Measurements from ENCODE around the gene MLN.

DNA sequence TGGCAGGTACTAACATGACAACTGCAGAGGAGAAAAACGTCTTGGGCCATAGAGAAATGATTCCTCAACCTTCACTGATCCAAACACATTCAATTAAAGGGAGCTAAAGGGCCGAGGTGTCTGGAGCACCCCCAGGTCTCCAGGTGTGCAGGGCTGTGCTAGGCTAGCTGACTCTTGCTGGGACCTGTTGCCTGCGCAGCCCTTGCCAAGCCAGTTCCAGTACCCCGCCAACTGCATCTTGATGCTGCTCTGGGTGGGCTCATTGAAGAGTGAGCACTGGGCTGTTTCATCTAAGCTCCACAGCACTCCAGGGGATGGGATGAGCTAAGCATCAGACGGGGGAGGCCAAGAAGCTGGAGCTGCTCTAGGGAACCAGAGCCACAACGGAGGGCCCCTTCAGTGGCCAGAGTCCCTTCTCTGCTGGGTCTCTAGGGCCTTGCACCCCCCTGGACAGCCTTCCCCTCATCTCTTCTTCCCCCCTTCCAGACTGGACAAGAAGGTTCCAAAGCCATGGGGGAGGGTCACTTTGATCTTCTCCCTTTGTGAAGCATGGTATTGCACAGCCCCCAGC, 30.8 kb downstream of the MLN start:
- no peak for TF ChIP-seq POLR2A (IDR thresholded peaks at IDR 0.05)
- TF ChIP-seq, protein P1, sequence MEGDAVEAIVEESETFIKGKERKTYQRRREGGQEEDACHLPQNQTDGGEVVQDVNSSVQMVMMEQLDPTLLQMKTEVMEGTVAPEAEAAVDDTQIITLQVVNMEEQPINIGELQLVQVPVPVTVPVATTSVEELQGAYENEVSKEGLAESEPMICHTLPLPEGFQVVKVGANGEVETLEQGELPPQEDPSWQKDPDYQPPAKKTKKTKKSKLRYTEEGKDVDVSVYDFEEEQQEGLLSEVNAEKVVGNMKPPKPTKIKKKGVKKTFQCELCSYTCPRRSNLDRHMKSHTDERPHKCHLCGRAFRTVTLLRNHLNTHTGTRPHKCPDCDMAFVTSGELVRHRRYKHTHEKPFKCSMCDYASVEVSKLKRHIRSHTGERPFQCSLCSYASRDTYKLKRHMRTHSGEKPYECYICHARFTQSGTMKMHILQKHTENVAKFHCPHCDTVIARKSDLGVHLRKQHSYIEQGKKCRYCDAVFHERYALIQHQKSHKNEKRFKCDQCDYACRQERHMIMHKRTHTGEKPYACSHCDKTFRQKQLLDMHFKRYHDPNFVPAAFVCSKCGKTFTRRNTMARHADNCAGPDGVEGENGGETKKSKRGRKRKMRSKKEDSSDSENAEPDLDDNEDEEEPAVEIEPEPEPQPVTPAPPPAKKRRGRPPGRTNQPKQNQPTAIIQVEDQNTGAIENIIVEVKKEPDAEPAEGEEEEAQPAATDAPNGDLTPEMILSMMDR (IDR thresholded peaks at IDR 0.05): no peak
